ENCODE measurements around the gene CBX2. TPM values are rescaled to one million over a fixed set of nuclear protein-coding genes. Genes with fewer than 3 reads are reported as not detected.

The CBX2 gene
- total RNA-seq, result 1 to 10 TPM in 3 of 4 donors, under 1 TPM in 1; 0.81 to 2.5 (median 2.0) TPM

DNA sequence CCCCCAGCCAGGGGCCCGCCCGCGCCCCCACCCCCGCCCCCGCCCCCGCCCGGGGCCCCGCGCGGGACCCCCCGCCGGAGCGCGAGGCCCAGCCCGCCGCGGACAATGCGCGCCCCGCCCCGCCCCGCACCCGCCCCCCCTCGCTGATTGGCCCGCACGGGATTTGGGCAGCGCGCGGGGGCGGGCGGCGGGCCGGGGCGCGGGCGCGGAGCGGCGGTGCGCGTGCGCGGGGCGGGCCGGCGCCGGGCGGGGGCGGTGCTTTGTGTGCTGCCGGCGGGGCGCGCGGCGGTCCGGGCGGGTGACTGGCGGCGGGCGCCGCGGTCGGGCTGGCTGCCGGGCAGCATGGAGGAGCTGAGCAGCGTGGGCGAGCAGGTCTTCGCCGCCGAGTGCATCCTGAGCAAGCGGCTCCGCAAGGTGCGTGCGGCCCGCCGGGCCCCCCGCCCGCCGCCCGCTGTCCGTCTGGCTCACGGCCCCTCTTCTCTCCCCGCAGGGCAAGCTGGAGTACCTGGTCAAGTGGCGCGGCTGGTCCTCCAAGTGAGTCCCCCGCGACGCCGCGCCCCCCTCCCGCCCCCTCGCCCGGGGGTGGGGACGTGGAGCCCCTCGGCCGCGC, at the start of gene CBX2:
Gene CBX2, plus strand, starts transcription at position 255 of the 610 bp plus-strand sequence. Its CDS starts 88 bp downstream, at position 343.
- WGBS, 2 donors (ENCODE audit: low coverage in 1 of 2), result no CpG with 5 or more reads among the region's 96 CpGs
- peaks cover 96% of the 10 kb centered on the region for H3K27me3 ChIP-seq
- H3K27ac ChIP-seq, result peak within 1 kb of the TSS in 3 of 4 donors; percentile 41 to 77 (median 64)
- peak within 1 kb of the TSS; percentile 50 to 64 for H3K4me3 ChIP-seq
- H3K9me3 ChIP-seq, result no peaks in the 10 kb centered on the region
- H3K36me3 ChIP-seq, result no peaks in the 10 kb centered on the region
- TF ChIP-seq POLR2A (IDR thresholded peaks at IDR 0.05) (peak in 1 of 2 donors; percentile 15), POLR2AphosphoS5 (IDR thresholded peaks at IDR 0.05) (no peak), EP300 (IDR thresholded peaks at IDR 0.05) (no peak)
- TF ChIP-seq, protein P1, sequence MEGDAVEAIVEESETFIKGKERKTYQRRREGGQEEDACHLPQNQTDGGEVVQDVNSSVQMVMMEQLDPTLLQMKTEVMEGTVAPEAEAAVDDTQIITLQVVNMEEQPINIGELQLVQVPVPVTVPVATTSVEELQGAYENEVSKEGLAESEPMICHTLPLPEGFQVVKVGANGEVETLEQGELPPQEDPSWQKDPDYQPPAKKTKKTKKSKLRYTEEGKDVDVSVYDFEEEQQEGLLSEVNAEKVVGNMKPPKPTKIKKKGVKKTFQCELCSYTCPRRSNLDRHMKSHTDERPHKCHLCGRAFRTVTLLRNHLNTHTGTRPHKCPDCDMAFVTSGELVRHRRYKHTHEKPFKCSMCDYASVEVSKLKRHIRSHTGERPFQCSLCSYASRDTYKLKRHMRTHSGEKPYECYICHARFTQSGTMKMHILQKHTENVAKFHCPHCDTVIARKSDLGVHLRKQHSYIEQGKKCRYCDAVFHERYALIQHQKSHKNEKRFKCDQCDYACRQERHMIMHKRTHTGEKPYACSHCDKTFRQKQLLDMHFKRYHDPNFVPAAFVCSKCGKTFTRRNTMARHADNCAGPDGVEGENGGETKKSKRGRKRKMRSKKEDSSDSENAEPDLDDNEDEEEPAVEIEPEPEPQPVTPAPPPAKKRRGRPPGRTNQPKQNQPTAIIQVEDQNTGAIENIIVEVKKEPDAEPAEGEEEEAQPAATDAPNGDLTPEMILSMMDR (IDR thresholded peaks at IDR 0.05), result no peak
- H3K4me1 ChIP-seq, result peaks cover 0 to 23% (median 3%) of the 10 kb centered on the region in 3 donors
- ATAC-seq, result peak; percentile 94

DNA sequence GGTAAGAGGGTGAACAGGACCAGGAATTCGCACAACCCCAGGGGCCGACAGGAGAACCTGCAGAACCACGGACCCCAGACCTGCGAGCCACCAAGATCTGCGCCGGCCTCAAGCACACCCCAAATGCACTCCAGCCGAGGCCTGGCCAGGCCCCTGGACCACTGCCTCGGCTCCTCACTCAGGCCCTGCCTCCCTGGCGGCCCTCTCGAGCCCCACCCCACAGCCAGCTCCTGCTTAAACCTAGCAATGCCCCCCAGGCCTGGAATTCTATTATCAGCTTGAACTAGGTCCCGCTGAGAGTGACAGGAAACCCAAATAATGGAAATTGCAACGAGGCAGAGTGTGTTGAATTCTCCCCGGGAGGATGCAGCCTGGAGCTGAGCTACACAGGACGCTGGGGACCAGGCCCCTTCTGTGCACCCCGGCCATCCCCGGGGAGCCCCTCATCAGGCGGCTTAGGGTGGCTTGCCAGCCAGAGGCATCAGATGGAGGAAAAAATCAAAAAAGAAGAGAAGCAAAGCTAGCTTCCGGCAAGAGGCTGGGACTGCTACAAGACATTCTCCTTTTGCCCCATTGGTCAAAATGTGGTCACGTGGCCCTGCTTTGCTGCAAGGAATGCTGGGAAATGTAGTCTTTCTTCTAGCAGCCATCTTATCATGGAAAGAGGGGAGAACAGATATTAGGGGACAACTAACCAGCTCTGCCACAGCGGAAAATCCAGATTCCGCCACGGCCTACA, 49.6 kb upstream of the CBX2 start:
- WGBS, 2 donors (ENCODE audit: low coverage in 1 of 2), result 15 to 21% methylated on average over 4 to 14 of the region's 22 CpGs
- H3K9me3 ChIP-seq, result no peaks in the 10 kb centered on the region
- no peaks in the 10 kb centered on the region for H3K27me3 ChIP-seq
- TF ChIP-seq POLR2AphosphoS5 (IDR thresholded peaks at IDR 0.05), result no peak
- no peak for TF ChIP-seq POLR2A (IDR thresholded peaks at IDR 0.05)
- TF ChIP-seq EP300 (IDR thresholded peaks at IDR 0.05), result no peak
- TF ChIP-seq, protein P1 (IDR thresholded peaks at IDR 0.05), result no peak
- peak overlapping the region in 1 of 4 donors; percentile 20 for H3K27ac ChIP-seq
- peak overlapping the region; percentile 38 to 54 for H3K4me3 ChIP-seq
- peak; percentile 85 for ATAC-seq
- H3K36me3 ChIP-seq, result no peaks in the 10 kb centered on the region
- H3K4me1 ChIP-seq, result peaks cover 0 to 13% (median 0%) of the 10 kb centered on the region in 3 donors

GRCh38 chr17:79728908-79729471, 49.0 kb upstream of the CBX2 start:
- peak; percentile 22 for ATAC-seq

GRCh38 chr17:79729761-79730160, 48.2 kb upstream of the CBX2 start:
- no peak overlapping the region for H3K4me3 ChIP-seq
- ATAC-seq, result no peak
- H3K27ac ChIP-seq, result no peak overlapping the region
- 94% methylated on average over 7 of the region's 12 CpGs for WGBS, 2 donors (ENCODE audit: low coverage in 1 of 2)
- no peaks in the 10 kb centered on the region for H3K9me3 ChIP-seq
- TF ChIP-seq POLR2AphosphoS5 (IDR thresholded peaks at IDR 0.05) (no peak), EP300 (IDR thresholded peaks at IDR 0.05) (no peak), POLR2A (IDR thresholded peaks at IDR 0.05) (no peak)
- TF ChIP-seq, protein P1 (IDR thresholded peaks at IDR 0.05), result no peak
- no peaks in the 10 kb centered on the region for H3K36me3 ChIP-seq
- H3K27me3 ChIP-seq, result no peaks in the 10 kb centered on the region
- peaks cover 0 to 13% (median 0%) of the 10 kb centered on the region in 3 donors for H3K4me1 ChIP-seq

More at GRCh38 chr17:79728908-79729471, 49.0 kb upstream of the CBX2 start:
- TF ChIP-seq POLR2AphosphoS5 (IDR thresholded peaks at IDR 0.05), result no peak
- TF ChIP-seq EP300 (IDR thresholded peaks at IDR 0.05), result no peak
- TF ChIP-seq, protein P1 (IDR thresholded peaks at IDR 0.05), result no peak
- no peak for TF ChIP-seq POLR2A (IDR thresholded peaks at IDR 0.05)
- Histone ChIP-seq H3K27ac (no peak overlapping the region), H3K27me3 (no peaks in the 10 kb centered on the region), H3K4me3 (peak overlapping the region in 1 of 2 donors; percentile 54), H3K4me1 (peaks cover 0 to 13% (median 0%) of the 10 kb centered on the region in 3 donors), H3K36me3 (no peaks in the 10 kb centered on the region), H3K9me3 (no peaks in the 10 kb centered on the region)
- WGBS, 2 donors (ENCODE audit: low coverage in 1 of 2), result 37 to 87% methylated on average over 3 to 8 of the region's 26 CpGs
